Mucosa of gallbladder (tissue), 1 donor: ENCODE data around the gene CES2. TPM values are rescaled to one million over a fixed set of nuclear protein-coding genes. Genes with fewer than 3 reads are reported as not detected.

Experiments used
- DNase-seq: peaks from one replicate; pipeline ENCODE4 v3.0.0-alpha.2; 2020; ENCODE audit warnings: low spot score
- total RNA-seq: library from RNA; stranded (reverse); gene quantifications from one replicate; pipeline ENCODE4 v1.2.1, GENCODE V29; 2021
- donor health status: DM: no; HTN: no; CAD: no.

CES2 gene
- total RNA-seq, 1 donor from 2014 or later: 187 TPM

- DNase-seq: no peak
Observed at GRCh38 chr16:66902648-66903543, 32.4 kb upstream of the CES2 start.

DNA sequence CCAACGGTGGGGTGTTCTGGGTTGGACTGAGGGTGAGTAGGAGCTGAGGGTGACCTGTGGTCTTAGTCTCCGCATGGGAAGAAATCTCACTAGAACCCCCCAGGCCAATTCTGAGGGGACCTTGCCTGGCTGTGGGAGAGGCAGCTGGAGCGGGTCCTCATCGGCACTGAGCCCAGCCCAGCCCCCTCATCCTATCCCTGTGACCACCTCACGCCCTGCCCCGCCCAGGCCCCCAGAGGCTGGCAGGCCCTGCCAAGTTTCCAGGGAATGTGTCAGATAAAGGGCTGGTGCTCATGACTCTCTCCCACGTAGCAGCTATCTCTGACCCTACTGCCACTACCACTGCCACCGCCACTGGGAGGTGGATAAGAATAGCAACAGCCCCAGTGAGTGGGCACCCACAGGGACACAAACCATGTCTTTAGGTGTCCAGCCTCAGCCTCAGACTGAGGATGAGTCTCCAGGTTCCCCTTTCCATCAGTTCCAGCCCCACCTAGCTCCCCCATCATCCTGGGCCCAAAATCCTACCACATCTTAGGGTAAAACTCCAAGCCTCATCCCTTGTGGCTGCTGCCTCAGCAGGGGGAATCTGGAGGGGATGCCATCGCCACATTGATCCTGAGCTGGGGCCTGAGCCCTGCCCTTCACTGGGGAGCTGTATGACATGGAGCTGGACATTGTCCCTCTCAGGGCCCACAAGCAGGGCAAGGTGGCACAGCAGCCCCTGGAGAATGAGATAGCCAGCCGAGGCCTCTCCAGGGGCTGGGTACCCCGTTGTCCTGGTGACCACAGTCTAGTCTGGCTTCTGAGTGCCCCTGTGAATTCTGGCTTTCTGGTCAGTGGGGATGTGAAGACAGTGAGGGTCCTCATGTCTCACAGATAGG, 31.5 kb upstream of the CES2 start:
- DNase-seq: no peak

DNA sequence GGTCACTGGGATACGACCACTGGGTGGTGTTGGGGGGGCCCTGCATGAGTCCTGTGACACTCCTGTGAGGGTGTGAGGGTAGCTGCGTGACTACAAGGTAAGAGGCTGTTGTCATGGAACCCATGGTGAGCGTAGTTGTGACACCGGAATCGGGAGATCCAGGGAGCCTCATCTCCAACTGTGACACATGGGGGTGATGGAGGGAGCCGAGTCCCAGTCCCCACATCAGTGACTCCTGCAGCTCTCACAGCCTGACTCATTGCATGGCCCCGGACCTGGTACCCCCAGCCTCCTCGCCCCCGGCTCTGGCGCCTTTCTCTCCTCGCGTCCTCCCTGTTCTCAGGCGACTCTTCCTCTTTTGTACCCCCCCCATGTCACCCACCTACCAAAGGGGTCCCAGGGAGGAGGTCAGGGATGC, 30.9 kb upstream of the CES2 start:
- no peak for DNase-seq

GRCh38 chr16:66904846-66905632, 30.3 kb upstream of the CES2 start:
- DNase-seq: no peak

- peak; percentile 85 for DNase-seq
Observed at GRCh38 chr16:66905633-66906539, 29.4 kb upstream of the CES2 start.

GRCh38 chr16:66906916-66907836, 28.1 kb upstream of the CES2 start:
- no peak for DNase-seq

- DNase-seq: no peak
Observed at GRCh38 chr16:66908116-66908515, 27.2 kb upstream of the CES2 start.

DNA sequence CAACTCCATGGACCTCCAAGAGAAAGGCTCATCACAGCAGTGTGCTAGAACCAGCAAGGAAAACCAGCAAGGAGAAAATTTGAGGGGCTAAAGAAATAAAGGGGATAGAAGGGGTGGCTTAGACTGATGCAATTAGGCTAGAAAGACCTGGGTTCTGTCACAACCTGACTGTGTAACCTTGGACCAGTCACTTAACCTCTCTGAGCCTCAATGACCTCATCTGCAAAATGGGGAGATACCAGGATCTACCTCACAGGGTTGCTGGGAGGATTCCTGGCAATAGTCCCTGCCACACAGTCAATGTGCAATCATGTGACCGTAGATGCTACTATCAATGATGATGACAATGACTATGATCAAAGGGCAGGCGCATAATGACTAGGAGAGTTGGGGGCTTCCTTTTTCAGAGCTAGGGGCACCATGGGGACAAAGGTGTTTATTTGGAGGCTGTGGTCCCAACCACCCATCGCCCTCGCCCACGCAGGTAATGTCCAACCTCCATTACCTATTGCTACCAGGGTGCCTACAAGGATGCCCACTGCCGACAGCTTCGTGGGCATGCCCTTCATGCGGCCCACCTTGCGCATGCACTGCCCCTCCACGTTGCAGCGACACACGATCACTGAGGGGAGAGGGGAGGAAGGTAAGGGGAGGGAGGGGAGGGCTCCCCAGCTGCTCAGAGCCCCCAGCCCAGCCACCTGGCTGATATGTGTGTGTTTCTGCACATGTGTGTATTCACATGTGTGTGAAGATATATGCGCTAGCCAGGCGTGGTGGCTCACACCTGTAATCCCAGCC, 26.4 kb upstream of the CES2 start:
- no peak for DNase-seq

GRCh38 chr16:66910175-66910940, 25.0 kb upstream of the CES2 start:
- no peak for DNase-seq

- no peak for DNase-seq
Observed at GRCh38 chr16:66911112-66911511, 24.2 kb upstream of the CES2 start.

DNA sequence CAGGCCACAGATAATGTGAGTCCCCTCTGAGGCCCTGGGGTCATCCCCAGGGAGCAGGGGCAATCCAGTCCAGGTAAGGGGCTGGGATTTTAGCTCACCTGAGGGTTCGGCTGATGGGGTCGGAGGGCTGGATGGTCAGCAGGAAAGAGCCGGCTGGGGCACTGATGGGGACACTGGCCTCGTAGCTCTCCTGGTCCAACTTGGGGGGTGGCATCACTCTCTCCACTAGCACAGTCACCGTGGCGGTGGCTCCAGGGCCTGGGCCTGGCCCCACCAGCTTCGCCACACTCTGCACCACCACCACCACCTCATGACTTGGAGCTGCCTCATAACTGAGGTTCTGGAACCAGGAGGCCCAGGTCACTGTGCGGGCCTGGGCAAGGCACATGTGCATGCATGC, 23.5 kb upstream of the CES2 start:
- DNase-seq: no peak

DNA sequence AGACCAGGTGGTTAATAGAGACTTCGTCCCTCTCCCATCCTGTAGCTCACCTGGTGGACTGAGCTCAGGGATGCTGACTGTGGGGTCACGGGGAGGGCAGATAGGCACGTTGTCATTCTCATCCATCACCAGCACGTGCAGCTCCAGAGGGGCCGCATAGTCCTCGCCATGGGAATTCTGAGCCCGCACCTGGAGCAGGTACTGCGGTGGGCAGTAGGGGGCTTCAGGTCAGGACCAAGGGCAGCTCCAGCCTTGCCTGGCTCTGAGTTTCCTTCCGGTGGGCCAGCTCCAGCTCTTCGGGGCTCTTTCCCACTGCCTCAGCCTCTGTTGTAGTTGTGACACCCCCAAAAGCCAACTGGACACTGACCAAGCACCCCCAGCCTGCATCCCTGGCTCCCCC, 22.2 kb upstream of the CES2 start:
- no peak for DNase-seq

- DNase-seq: no peak
Observed at GRCh38 chr16:66913711-66914110, 21.6 kb upstream of the CES2 start.

GRCh38 chr16:66914541-66914940, 20.8 kb upstream of the CES2 start:
- DNase-seq: no peak

DNA sequence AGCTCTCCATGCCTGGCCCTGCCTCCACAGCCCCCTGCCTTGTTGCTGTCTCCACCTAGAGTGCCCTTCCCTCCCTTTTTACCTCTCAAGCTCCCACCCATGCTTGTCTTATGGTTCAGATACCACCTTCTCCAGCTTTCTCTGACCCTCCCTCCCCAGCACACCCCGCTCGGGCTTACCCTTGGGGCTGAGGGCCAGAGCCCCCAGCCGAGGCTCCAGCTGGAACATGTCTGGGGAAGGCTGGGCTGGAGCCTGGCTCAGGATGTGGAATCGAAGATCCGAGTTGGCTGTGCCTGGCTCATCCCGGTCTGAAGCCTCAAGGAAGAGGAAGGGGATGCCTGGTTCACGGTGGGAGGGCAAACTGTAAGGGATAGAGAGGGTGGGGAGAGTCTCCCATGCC, 20.3 kb upstream of the CES2 start:
- no peak for DNase-seq

DNA sequence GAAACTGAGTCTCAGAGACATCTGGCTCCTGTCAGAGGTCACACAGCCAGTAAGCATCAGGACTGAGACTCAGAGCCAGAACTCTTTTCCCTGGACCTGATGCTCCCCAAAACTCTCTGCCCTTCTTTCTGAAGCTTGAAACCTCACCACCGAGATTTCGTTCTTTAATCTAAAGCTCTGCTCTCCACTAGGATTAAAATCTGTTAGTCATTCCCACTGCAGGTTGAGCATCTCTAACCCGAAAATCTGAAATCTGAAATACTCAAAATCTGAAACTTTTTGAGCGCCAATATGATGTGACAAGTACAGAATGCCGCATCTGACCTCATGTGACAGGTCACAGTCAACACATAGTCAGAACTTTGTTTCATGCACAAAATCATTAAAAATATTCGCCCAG, 18.8 kb upstream of the CES2 start:
- no peak for DNase-seq

GRCh38 chr16:66917741-66918140, 17.6 kb upstream of the CES2 start:
- DNase-seq: no peak

- DNase-seq: no peak
Observed at GRCh38 chr16:66918355-66918754, 17.0 kb upstream of the CES2 start.
